DOHH2 (cell line): ENCODE data around the gene CTDP1.

Source experiments
- H3F3A ChIP-seq: fragments of 200-600 bp; sonication (generic), shearing (Covaris generic); 2 replicates; pipeline ENCODE4 v1.6.0; 2016; ENCODE audit warnings: antibody characterized with exemption, mild to moderate bottlenecking; ENCODE audit not compliant: control insufficient read depth, insufficient read depth
- H3K27ac ChIP-seq: fragments of 200-600 bp; sonication (generic); 2 replicates; pipeline ENCODE4 v1.5.1; 2014; ENCODE audit warnings: low read depth, mild to moderate bottlenecking, low read length, moderate library complexity
- H3K27me3 ChIP-seq: fragments of 200-600 bp; sonication (generic); 2 replicates; pipeline ENCODE4 v1.6.1; 2014; ENCODE audit warnings: mild to moderate bottlenecking, low read length, mixed read lengths; ENCODE audit not compliant: control insufficient read depth
- H3K36me3 ChIP-seq: fragments of 200-600 bp; sonication (generic); 2 replicates; pipeline ENCODE4 v1.6.1; 2014; ENCODE audit warnings: mild to moderate bottlenecking, low read length, moderate library complexity, mixed read lengths; ENCODE audit not compliant: control insufficient read depth
- H3K4me1 ChIP-seq: fragments of 200-600 bp; sonication (generic); 2 replicates; pipeline ENCODE4 v1.6.1; 2014; ENCODE audit warnings: mild to moderate bottlenecking, low read length, mixed read lengths; ENCODE audit not compliant: control insufficient read depth
- H3K4me2 ChIP-seq: fragments of 200-600 bp; sonication (generic); 2 replicates; pipeline ENCODE4 v1.6.0; 2014; ENCODE audit warnings: mild to moderate bottlenecking, low read length, moderate library complexity
- H3K4me3 ChIP-seq: fragments of 200-600 bp; sonication (generic); 2 replicates; pipeline ENCODE4 v1.5.1; 2014; ENCODE audit warnings: mild to moderate bottlenecking, low read length, mixed read lengths
- H3K79me2 ChIP-seq: fragments of 200-600 bp; sonication (generic); 2 replicates; pipeline ENCODE4 v1.6.1; 2014; ENCODE audit warnings: mild to moderate bottlenecking, low read length, mixed read lengths; ENCODE audit not compliant: control insufficient read depth
- H3K9me2 ChIP-seq: fragments of 200-600 bp; sonication (generic); replicated peaks from 2 replicates; pipeline ENCODE4 v1.6.1; 2014; ENCODE audit warnings: mild to moderate bottlenecking, low read length, mixed read lengths; ENCODE audit not compliant: control insufficient read depth
- H3K9me3 ChIP-seq: fragments of 200-600 bp; sonication (generic); 2 replicates; pipeline ENCODE4 v1.6.1; 2014; ENCODE audit warnings: antibody characterized with exemption, low read length, mixed read lengths; ENCODE audit not compliant: control insufficient read depth, insufficient read depth
- H4K20me1 ChIP-seq: fragments of 200-600 bp; sonication (generic); 2 replicates; pipeline ENCODE4 v1.6.0; 2014; ENCODE audit warnings: low read depth, mild to moderate bottlenecking, antibody characterized with exemption, low read length, moderate library complexity; ENCODE audit not compliant: control insufficient read depth, insufficient read depth
- CTCF ChIP-seq: fragments of 200-600 bp; sonication (generic); IDR thresholded peaks from one replicate; pipeline ENCODE4 v1.5.1; 2014; ENCODE audit warnings: antibody characterized with exemption, mild to moderate bottlenecking, low read depth, low read length; ENCODE audit not compliant: poor library complexity, severe bottlenecking
- EZH2phosphoT487 ChIP-seq: fragments of 200-600 bp; sonication (generic); IDR thresholded peaks from 2 replicates; pipeline ENCODE4 v1.6.1; 2017; ENCODE audit warnings: borderline replicate concordance, mild to moderate bottlenecking, antibody characterized with exemption, low read length, moderate library complexity, mixed read lengths

Gene CTDP1

GRCh38 chr18:79704631-79705030, 25.0 kb downstream of the CTDP1 start:
- Histone ChIP-seq H3K36me3 (peaks cover 72% of the 10 kb centered on the region), H3K4me3 (no peak overlapping the region), H3F3A (no peaks in the 10 kb centered on the region; the same call in 1 of the 2 replicates), H3K27me3 (no peaks in the 10 kb centered on the region), H3K27ac (no peak overlapping the region), H4K20me1 (no peaks in the 10 kb centered on the region; the same call in 1 of the 2 replicates), H3K4me2 (no peak overlapping the region), H3K9me2 (no peaks in the 10 kb centered on the region), H3K4me1 (no peaks in the 10 kb centered on the region), H3K79me2 (peaks cover 26% of the 10 kb centered on the region), H3K9me3 (no peaks in the 10 kb centered on the region)
- TF ChIP-seq CTCF (no peak), EZH2phosphoT487 (no peak)

- Histone ChIP-seq H3K9me3 (no peaks in the 10 kb centered on the region), H4K20me1 (no peaks in the 10 kb centered on the region; the same call in 1 of the 2 replicates), H3K9me2 (no peaks in the 10 kb centered on the region), H3K4me1 (no peaks in the 10 kb centered on the region), H3K27ac (no peak overlapping the region), H3F3A (no peaks in the 10 kb centered on the region; the same call in 1 of the 2 replicates), H3K27me3 (no peaks in the 10 kb centered on the region), H3K4me3 (no peak overlapping the region), H3K79me2 (peaks cover 21% of the 10 kb centered on the region), H3K36me3 (peaks cover 71% of the 10 kb centered on the region), H3K4me2 (no peak overlapping the region)
- no peak for TF ChIP-seq EZH2phosphoT487
Measured at GRCh38 chr18:79705272-79705671, 25.7 kb downstream of the CTDP1 start.

DNA sequence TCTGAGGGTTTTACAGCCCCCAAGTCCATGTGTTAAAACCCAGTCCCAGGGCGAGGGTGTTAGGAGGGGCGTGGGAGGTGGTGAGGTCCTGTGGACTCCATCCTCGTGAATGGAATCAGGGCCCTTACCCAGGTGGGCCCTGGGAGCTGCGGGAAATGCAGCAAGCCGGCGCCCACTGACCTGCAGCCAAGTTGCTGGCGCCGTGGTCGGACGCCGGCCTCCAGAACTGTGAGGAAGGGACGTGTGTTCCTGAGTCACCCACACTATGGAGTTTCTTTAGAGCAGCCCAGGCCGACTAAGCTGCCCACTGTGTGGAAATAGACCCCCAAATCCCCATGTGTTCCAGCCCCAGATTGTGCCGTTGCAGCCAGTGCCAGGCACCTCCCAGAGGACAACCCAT, 26.4 kb downstream of the CTDP1 start:
- Histone ChIP-seq H3K27ac (no peak overlapping the region), H3F3A (no peaks in the 10 kb centered on the region; the same call in 1 of the 2 replicates), H3K36me3 (peaks cover 64% of the 10 kb centered on the region), H3K79me2 (peaks cover 19% of the 10 kb centered on the region), H3K9me3 (no peaks in the 10 kb centered on the region), H3K4me1 (no peaks in the 10 kb centered on the region), H3K27me3 (no peaks in the 10 kb centered on the region), H4K20me1 (no peaks in the 10 kb centered on the region; the same call in 1 of the 2 replicates), H3K9me2 (no peaks in the 10 kb centered on the region), H3K4me3 (no peak overlapping the region), H3K4me2 (no peak overlapping the region)
- TF ChIP-seq CTCF = no peak
- no peak for TF ChIP-seq EZH2phosphoT487

DNA sequence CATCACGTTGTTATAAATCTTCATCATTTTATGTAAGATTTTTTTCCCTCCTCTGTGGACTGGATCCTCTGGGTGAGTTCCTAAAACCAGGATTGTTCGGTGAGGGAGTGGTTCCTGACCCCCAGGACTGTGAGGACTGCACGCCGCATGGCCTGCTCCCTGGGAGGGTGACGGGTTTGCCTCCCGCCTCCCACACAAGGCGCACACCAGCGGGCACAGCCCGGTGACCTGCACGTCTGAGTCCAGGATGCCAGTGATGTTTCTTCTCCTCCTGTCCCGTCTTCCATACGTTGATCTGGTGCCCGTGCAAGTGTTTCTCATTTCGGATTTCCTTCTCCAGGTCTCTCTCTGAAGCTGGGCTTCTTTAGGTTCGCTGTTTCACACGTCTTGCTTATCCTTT, 27.1 kb downstream of the CTDP1 start:
- no peak overlapping the region for H3K27ac ChIP-seq
- H3K79me2 ChIP-seq = peaks cover 19% of the 10 kb centered on the region
- no peaks in the 10 kb centered on the region for H3K9me2 ChIP-seq
- H3K27me3 ChIP-seq = no peaks in the 10 kb centered on the region
- H3F3A ChIP-seq = no peaks in the 10 kb centered on the region; the same call in 1 of the 2 replicates
- TF ChIP-seq CTCF (no peak), EZH2phosphoT487 (no peak)
- no peaks in the 10 kb centered on the region; the same call in 1 of the 2 replicates for H4K20me1 ChIP-seq
- H3K4me3 ChIP-seq = no peak overlapping the region
- no peaks in the 10 kb centered on the region for H3K4me1 ChIP-seq
- no peaks in the 10 kb centered on the region for H3K9me3 ChIP-seq
- peaks cover 65% of the 10 kb centered on the region for H3K36me3 ChIP-seq
- no peak overlapping the region for H3K4me2 ChIP-seq
